Measurements from ENCODE around the gene RWDD2A. TPM values are rescaled to one million over a fixed set of nuclear protein-coding genes. Genes with fewer than 3 reads are reported as not detected.

Gene RWDD2A
- total and polyA plus RNA-seq, 9 of the 15 experiments (the other 6 are each of a cell fraction or from before 2014, with no cell fraction given) = 1.6 to 4.7 (median 2.1) TPM

GRCh38 chr6:83151114-83151513, 42.0 kb upstream of the RWDD2A start:
- no peak for FAIRE-seq
- no peaks in the 10 kb centered on the region for H3K9me3 ChIP-seq (replicated peaks; ENCODE audit: control insufficient read depth, insufficient read depth, low read depth, low read length)
- TF ChIP-seq CHD4 (IDR thresholded peaks at IDR 0.05; ENCODE audit: insufficient read depth, insufficient replicate concordance, low read depth, low read length, poor library complexity, severe bottlenecking) (no peak), E4F1 (CRISPR knock-in tag; IDR thresholded peaks at IDR 0.05; ENCODE audit: borderline replicate concordance) (no peak), ZHX1 (conservative IDR thresholded peaks at IDR 0.05; ENCODE audit: low read length) (no peak), RHOXF2B (CRISPR knock-in tag; conservative IDR thresholded peaks at IDR 0.05) (no peak), POLR2AphosphoS5 (IDR thresholded peaks at IDR 0.05; ENCODE audit: control insufficient read depth, insufficient read depth, low read depth, low read length) (no peak), ZBTB12 (CRISPR knock-in tag; IDR thresholded peaks at IDR 0.05) (no peak), KAT8 (IDR thresholded peaks at IDR 0.05; ENCODE audit: low read depth) (no peak), HMG20A (CRISPR knock-in tag; conservative IDR thresholded peaks at IDR 0.05) (no peak), ZBTB2 (IDR thresholded peaks at IDR 0.05) (no peak), PKNOX1 (IDR thresholded peaks at IDR 0.05) (no peak), ZBTB5 (IDR thresholded peaks at IDR 0.05) (no peak)

More at GRCh38 chr6:83151114-83151513, 42.0 kb upstream of the RWDD2A start:
- Histone ChIP-seq H3K36me3 (ENCODE audit: control insufficient read depth, insufficient read depth, low read length) (no peaks in the 10 kb centered on the region), H3K4me1 (replicated peaks in 1 of 2; ENCODE audit: control insufficient read depth in 2 of 2, insufficient read depth in 2 of 2, low read length in 2 of 2) (no peaks in the 10 kb centered on the region), H3K4me2 (ENCODE audit: insufficient read depth, low read length) (no peak overlapping the region), H3K9ac (ENCODE audit: insufficient read depth in 1 of 2, low read depth in 2 of 2, low read length in 2 of 2) (no peak overlapping the region), H3K79me2 (ENCODE audit: control insufficient read depth, insufficient read depth, low read length) (no peaks in the 10 kb centered on the region), H3K27ac (ENCODE audit: extremely low read depth, low read depth, low read length) (no peak overlapping the region), H2AFZ (ENCODE audit: low read depth, low read length) (no peak overlapping the region), H3K9me1 (ENCODE audit: control insufficient read depth, insufficient read depth, low read length) (no peaks in the 10 kb centered on the region), H3K27me3 (ENCODE audit: control insufficient read depth in 2 of 2, insufficient read depth in 2 of 2, low read length in 2 of 2) (no peaks in the 10 kb centered on the region), H4K20me1 (replicated peaks; ENCODE audit: control insufficient read depth, insufficient read depth, low read length) (no peaks in the 10 kb centered on the region), H3K4me3 (no peak overlapping the region)
- ATAC-seq (0 out of 3 replicates have a peak, but pooled peaks have one; percentile 32), DNase-seq (ENCODE audit: extremely low read depth in 1 of 4, low spot score in 3 of 4) (no peak)
- 100% methylated on average over 2 of the region's 2 CpGs for WGBS (ENCODE audit: insufficient coverage, low coverage, missing lambda C conversion rate)
- in situ Hi-C loops (cut with MboI) (no loop called here), intact Hi-C loops (cut with micrococcal nuclease) (no loop called here)
- ChIA-PET POLR2A (no interaction called here), CTCF (ENCODE audit: low intra/inter-chr PET ratio) (no interaction called here)
- BruUV-seq (replicated peaks) = no TSS peak

Measured in K562 (cell line).